Rectal smooth muscle tissue (tissue), 1 donor: ENCODE data around the gene BMP15.

Experiments
- H3K27ac ChIP-seq: one replicate; pipeline ENCODE4 v1.7.0; 2013; ENCODE audit warnings: low read depth, low read length, inconsistent platforms
- H3K27me3 ChIP-seq: one replicate; pipeline ENCODE4 v1.7.0; 2013; ENCODE audit warnings: low read length; ENCODE audit not compliant: control insufficient read depth, insufficient read depth
- H3K36me3 ChIP-seq: one replicate; pipeline ENCODE4 v1.7.0; 2013; ENCODE audit warnings: low read length; ENCODE audit not compliant: control insufficient read depth, insufficient read depth
- H3K4me1 ChIP-seq: one replicate; pipeline ENCODE4 v1.7.0; 2013; ENCODE audit warnings: low read length; ENCODE audit not compliant: control insufficient read depth, insufficient read depth
- H3K4me3 ChIP-seq: one replicate; pipeline ENCODE4 v1.7.0; 2013; ENCODE audit warnings: low read length
- H3K9ac ChIP-seq: one replicate; pipeline ENCODE4 v1.7.0; 2013; ENCODE audit warnings: low read length

Gene BMP15

GRCh38 chrX:50913520-50913919, 3.0 kb downstream of the BMP15 start:
- H3K36me3 ChIP-seq = no peaks in the 10 kb centered on the region
- H3K27ac ChIP-seq = no peak overlapping the region
- no peak overlapping the region for H3K9ac ChIP-seq
- H3K27me3 ChIP-seq = no peaks in the 10 kb centered on the region
- no peaks in the 10 kb centered on the region for H3K4me1 ChIP-seq
- no peak overlapping the region for H3K4me3 ChIP-seq

GRCh38 chrX:50920132-50920531, 9.6 kb downstream of the BMP15 start:
- H3K27me3 ChIP-seq = no peaks in the 10 kb centered on the region
- no peak overlapping the region for H3K4me3 ChIP-seq
- no peak overlapping the region for H3K27ac ChIP-seq
- no peaks in the 10 kb centered on the region for H3K36me3 ChIP-seq
- no peaks in the 10 kb centered on the region for H3K4me1 ChIP-seq
- H3K9ac ChIP-seq = no peak overlapping the region

- H3K27ac ChIP-seq = no peak overlapping the region
- no peaks in the 10 kb centered on the region for H3K36me3 ChIP-seq
Observed at GRCh38 chrX:50927127-50927526, 16.6 kb downstream of the BMP15 start.

GRCh38 chrX:50941638-50942037, 31.1 kb downstream of the BMP15 start:
- no peaks in the 10 kb centered on the region for H3K36me3 ChIP-seq
- H3K4me1 ChIP-seq = no peaks in the 10 kb centered on the region
- no peak overlapping the region for H3K9ac ChIP-seq
- no peak overlapping the region for H3K27ac ChIP-seq
- H3K4me3 ChIP-seq = no peak overlapping the region
- no peaks in the 10 kb centered on the region for H3K27me3 ChIP-seq

More at GRCh38 chrX:50927127-50927526, 16.6 kb downstream of the BMP15 start:
- Histone ChIP-seq H3K4me3 (no peak overlapping the region), H3K27me3 (no peaks in the 10 kb centered on the region), H3K9ac (no peak overlapping the region), H3K4me1 (no peaks in the 10 kb centered on the region)

- no peaks in the 10 kb centered on the region for H3K27me3 ChIP-seq
- no peak overlapping the region for H3K9ac ChIP-seq
- H3K36me3 ChIP-seq = no peaks in the 10 kb centered on the region
- no peaks in the 10 kb centered on the region for H3K4me1 ChIP-seq
- H3K4me3 ChIP-seq = no peak overlapping the region
- H3K27ac ChIP-seq = no peak overlapping the region
Observed at GRCh38 chrX:50942471-50942870, 31.9 kb downstream of the BMP15 start.

- no peaks in the 10 kb centered on the region for H3K27me3 ChIP-seq
- H3K4me1 ChIP-seq = no peaks in the 10 kb centered on the region
- H3K36me3 ChIP-seq = no peaks in the 10 kb centered on the region
- no peak overlapping the region for H3K4me3 ChIP-seq
- no peak overlapping the region for H3K9ac ChIP-seq
- no peak overlapping the region for H3K27ac ChIP-seq
Observed at GRCh38 chrX:50952406-50952805, 41.9 kb downstream of the BMP15 start.

GRCh38 chrX:50953832-50954231, 43.3 kb downstream of the BMP15 start:
- H3K4me1 ChIP-seq = no peaks in the 10 kb centered on the region
- no peak overlapping the region for H3K27ac ChIP-seq
- H3K27me3 ChIP-seq = no peaks in the 10 kb centered on the region
- H3K9ac ChIP-seq = no peak overlapping the region
- no peaks in the 10 kb centered on the region for H3K36me3 ChIP-seq
- no peak overlapping the region for H3K4me3 ChIP-seq

GRCh38 chrX:50962156-50962555, 51.6 kb downstream of the BMP15 start:
- no peaks in the 10 kb centered on the region for H3K27me3 ChIP-seq
- H3K27ac ChIP-seq = no peak overlapping the region
- no peaks in the 10 kb centered on the region for H3K4me1 ChIP-seq
- no peak overlapping the region for H3K9ac ChIP-seq
- no peak overlapping the region for H3K4me3 ChIP-seq
- no peaks in the 10 kb centered on the region for H3K36me3 ChIP-seq

- Histone ChIP-seq H3K36me3 (no peaks in the 10 kb centered on the region), H3K4me3 (no peak overlapping the region), H3K9ac (no peak overlapping the region), H3K27ac (no peak overlapping the region), H3K27me3 (no peaks in the 10 kb centered on the region), H3K4me1 (no peaks in the 10 kb centered on the region)
Observed at GRCh38 chrX:50963842-50964241, 53.3 kb downstream of the BMP15 start.
